C4-2B (cell line): ENCODE data around the gene KLHL25.

Experiments used
- H3K27ac ChIP-seq: fragments of 450-650 bp; 2 replicates; pipeline ENCODE4 v1.5.1; 2017
- ZFX ChIP-seq: fragments of 450-650 bp; IDR thresholded peaks from 2 replicates; pipeline ENCODE4 v1.6.1; 2017
- TF ChIP-seq, protein P1 (sequence below): fragments of 450-650 bp; conservative IDR thresholded peaks from 2 replicates; pipeline ENCODE4 v1.5.1; 2017; ENCODE audit warnings: mild to moderate bottlenecking

The KLHL25 gene

GRCh38 chr15:85780225-85780985 is 14.3 kb downstream of the KLHL25 start:
- H3K27ac ChIP-seq: no peak overlapping the region
- TF ChIP-seq ZFX: no peak
- TF ChIP-seq, protein P1, sequence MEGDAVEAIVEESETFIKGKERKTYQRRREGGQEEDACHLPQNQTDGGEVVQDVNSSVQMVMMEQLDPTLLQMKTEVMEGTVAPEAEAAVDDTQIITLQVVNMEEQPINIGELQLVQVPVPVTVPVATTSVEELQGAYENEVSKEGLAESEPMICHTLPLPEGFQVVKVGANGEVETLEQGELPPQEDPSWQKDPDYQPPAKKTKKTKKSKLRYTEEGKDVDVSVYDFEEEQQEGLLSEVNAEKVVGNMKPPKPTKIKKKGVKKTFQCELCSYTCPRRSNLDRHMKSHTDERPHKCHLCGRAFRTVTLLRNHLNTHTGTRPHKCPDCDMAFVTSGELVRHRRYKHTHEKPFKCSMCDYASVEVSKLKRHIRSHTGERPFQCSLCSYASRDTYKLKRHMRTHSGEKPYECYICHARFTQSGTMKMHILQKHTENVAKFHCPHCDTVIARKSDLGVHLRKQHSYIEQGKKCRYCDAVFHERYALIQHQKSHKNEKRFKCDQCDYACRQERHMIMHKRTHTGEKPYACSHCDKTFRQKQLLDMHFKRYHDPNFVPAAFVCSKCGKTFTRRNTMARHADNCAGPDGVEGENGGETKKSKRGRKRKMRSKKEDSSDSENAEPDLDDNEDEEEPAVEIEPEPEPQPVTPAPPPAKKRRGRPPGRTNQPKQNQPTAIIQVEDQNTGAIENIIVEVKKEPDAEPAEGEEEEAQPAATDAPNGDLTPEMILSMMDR: no peak

DNA sequence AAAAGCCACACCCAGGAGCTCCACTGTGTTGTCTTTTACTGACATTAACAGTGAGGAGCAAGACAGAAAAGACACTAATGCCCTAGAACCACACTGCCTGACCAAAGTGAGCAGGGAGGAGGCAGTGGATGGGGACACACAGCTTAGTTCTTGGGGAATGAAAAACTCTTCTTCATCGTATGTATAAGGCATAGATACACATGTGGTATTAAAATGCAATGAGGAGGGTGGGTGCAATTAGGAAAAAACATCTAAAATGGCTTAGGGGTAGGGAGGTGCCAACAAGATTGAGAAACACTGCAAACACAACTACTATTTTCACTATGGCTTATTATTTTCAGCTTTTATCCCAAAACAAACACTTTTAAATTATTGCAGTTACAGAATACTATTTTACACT is 15.5 kb downstream of the KLHL25 start:
- TF ChIP-seq, protein P1: no peak
- no peak for TF ChIP-seq ZFX
- no peak overlapping the region for H3K27ac ChIP-seq

DNA sequence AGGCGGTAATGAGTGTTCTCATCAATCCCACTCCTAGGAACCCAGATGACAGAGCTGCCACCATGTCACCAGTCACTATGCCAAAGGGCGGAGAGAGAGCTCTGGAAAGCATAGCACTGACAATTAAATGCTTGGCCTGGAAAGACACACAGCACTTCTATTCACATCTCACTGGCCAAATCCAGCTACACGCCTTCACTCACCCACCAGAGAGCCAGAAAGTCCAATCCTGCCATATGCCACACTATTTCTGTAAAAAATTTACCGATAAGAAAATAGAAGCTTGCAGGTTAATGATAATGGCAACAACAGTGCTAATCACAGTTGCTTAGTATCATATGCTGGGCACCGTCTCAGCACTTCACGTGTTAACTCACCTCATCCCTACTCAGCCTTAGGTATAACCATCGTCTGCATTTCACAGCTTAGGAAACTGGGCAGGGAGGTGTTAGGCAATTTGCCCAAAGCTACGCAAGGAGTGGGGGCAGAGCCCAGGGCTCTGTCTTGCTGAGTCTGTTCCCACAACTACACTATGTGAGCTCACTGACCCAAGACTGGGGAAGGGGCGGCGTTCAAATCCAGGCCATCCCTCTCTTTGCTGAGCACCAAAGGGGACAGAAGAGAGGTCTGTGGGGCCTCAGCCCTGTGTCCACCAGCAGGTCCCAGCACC is 16.5 kb downstream of the KLHL25 start:
- TF ChIP-seq, protein P1: no peak
- TF ChIP-seq ZFX: no peak
- no peak overlapping the region for H3K27ac ChIP-seq

- TF ChIP-seq, protein P1: no peak
- no peak for TF ChIP-seq ZFX
- H3K27ac ChIP-seq: no peak overlapping the region
Measured at GRCh38 chr15:85777250-85778106, 17.2 kb downstream of the KLHL25 start.

GRCh38 chr15:85773970-85774369 is 20.8 kb downstream of the KLHL25 start:
- no peak overlapping the region for H3K27ac ChIP-seq

DNA sequence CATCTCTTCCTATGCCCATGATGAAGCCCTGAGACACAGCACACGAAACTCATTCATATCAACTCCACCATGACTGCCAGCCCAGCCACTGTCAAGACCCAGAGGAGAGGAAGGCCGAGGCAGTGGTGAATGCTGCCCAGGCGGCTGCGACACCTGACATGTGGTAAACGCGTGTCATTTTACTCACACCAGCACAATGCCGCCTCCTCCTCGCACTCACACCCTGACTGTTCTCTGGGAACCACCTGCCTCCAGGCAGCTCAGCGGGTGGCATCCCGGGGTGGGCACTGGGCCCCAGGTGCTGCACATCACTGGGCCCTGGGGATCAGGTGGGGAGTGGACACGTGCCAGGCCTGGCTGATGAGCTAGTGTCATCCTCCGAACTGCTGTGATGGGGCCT is 21.5 kb downstream of the KLHL25 start:
- TF ChIP-seq ZFX: no peak
- TF ChIP-seq, protein P1: no peak
- no peak overlapping the region for H3K27ac ChIP-seq

More at GRCh38 chr15:85773970-85774369, 20.8 kb downstream of the KLHL25 start:
- no peak for TF ChIP-seq ZFX
- TF ChIP-seq, protein P1: no peak
